ENCODE measurements around the gene ASB13.

DNA sequence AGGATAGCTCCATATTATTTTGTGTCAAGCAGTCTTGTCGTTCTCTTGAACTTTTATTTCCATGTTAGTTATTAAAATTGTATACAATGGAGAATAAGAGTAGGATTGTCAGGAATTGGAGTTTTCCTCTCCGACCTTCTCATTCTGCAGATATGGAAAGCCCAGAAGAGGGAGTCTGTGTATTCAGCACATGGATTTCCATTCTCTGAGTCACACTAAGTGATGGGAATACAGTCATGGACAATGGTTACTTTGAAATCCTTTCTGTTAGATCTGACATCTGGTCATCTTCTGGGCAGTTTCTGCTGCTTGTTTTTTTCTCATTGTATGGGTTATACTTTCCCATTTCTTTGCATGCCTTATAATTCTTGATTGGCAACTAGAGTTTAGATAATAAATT, 13.2 kb upstream of the ASB13 start:
- TF ChIP-seq POLR2A (IDR thresholded peaks at IDR 0.05) (no peak), EP300 (IDR thresholded peaks at IDR 0.05) (no peak)
- TF ChIP-seq, protein P1, sequence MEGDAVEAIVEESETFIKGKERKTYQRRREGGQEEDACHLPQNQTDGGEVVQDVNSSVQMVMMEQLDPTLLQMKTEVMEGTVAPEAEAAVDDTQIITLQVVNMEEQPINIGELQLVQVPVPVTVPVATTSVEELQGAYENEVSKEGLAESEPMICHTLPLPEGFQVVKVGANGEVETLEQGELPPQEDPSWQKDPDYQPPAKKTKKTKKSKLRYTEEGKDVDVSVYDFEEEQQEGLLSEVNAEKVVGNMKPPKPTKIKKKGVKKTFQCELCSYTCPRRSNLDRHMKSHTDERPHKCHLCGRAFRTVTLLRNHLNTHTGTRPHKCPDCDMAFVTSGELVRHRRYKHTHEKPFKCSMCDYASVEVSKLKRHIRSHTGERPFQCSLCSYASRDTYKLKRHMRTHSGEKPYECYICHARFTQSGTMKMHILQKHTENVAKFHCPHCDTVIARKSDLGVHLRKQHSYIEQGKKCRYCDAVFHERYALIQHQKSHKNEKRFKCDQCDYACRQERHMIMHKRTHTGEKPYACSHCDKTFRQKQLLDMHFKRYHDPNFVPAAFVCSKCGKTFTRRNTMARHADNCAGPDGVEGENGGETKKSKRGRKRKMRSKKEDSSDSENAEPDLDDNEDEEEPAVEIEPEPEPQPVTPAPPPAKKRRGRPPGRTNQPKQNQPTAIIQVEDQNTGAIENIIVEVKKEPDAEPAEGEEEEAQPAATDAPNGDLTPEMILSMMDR (IDR thresholded peaks at IDR 0.05): no peak

Data from stomach (tissue), 4 donors.